ENCODE measurements around the gene BCHE. TPM values are rescaled to one million over a fixed set of nuclear protein-coding genes. Genes with fewer than 3 reads are reported as not detected.
"Not testable (repeated sequence)": the region's sequence is repeated elsewhere in the genome, so short reads cannot be mapped to it uniquely, and the experiment has no call there.

The BCHE gene
- total RNA-seq, 1 donor from 2014 or later = 11.6 TPM

- no peak for DNase-seq
Measured at GRCh38 chr3:165815682-165816081, 21.5 kb downstream of the BCHE start.

DNA sequence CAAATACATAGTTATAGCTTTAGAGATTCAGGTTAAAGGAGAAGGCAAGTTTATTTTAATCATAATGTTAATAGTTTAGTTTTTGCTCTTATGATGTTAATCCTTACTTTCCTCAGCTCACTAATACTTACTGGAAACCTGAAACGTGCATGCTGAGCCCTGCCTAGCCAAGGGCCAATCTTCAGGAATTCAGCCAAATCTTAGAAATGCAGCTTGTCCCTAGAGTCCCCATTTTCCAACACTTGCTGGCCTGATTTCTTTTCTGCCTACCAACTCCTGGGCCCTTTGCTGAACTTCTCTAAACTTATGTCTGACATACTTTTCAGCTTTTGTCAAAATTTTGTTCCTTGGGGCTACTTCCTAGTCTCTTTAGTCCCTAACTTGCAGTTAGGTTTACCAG is 22.8 kb downstream of the BCHE start:
- no peak for DNase-seq

DNA sequence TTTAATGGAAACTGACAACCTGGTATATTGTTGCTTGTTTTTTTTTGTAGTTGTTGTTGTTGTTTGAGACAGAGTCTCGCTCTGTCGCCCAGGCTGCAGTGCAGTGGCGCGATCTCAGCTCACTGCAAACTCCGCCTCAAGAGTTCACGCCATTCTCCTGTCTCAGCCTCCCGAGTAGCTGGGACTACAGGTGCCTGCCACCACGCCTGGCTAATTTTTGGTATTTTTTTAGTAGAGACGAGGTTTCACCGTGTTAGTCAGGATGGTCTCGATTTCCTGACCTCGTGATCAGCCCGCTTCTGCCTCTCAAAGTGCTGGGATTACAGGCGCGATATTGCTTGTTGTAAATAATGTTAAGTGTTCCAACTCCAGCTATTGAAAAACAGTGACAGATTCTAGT is 29.3 kb downstream of the BCHE start:
- not testable (repeated sequence) for DNase-seq

- no peak for DNase-seq
Measured at GRCh38 chr3:165805946-165806561, 31.2 kb downstream of the BCHE start.

DNA sequence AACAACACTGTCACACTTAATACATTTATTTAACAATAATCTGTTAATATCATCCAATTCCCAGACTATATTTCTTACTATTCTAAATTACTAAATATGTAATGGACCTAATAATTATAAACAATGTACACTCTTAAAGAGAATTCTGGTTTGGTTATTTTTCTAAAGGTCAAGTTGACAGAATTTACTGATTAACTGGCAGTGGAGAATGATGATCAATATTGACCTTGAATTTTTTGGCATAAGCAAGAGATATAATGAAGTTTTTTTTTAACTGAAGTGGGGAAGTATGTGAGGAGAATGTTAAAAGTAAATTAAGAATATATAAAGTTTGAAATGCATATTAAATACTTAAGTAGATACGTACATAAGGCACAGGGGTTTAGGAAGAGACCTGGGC is 33.8 kb downstream of the BCHE start:
- no peak for DNase-seq

DNA sequence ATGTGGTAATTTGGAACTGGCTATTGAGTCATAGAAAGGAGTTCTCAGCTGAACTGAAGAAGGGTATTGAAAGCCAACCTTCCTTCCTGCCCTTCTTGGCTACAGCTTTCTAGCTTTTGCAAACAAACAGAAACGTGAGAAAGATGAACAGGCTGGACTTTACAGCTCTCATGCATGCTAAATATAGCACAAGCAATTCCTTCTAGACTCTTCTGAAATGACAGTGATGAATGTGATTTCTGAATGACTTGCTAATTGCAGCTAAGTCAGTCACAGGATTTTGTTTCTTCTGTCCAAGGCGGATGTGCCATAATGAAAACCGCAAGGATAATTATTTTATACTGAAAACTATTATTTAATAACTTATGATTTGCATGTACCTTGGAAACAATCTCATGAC is 36.3 kb downstream of the BCHE start:
- DNase-seq = no peak

DNA sequence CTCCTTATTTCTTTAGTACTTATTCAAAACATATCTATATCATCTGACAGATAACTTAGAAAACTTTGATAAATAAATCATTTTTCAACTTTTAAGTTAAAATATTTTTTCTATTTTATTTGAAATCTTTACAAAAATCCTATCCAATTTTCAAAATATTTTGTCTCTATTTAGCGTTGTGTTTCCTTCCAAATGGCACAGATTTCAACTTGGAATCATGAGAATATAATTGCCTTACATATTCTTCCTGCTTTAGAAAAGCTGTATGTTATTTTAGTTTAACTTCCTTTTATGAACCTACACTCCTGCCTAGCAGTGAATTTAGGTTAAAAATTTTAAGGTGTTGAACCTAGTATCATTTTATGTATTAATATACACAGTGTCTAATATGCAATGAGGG is 38.2 kb downstream of the BCHE start:
- DNase-seq = no peak

DNA sequence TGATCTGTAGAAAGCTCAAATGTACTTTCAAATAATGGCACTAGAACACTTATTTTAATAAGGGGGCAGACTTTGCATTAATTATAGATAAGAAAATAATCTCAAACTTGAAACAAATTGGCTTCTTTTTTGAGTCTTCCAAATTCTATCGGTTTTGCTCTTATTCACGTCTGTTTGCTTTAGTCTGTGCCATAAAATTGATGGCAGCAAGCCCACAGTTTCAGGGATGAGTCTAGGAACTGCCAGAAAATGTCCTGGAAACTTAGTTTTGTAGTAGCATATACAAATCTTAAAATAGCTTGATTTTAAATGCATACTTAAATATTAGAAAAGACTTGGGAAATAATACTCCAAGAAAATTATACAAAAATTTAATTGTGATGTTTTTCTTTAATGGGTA is 39.7 kb downstream of the BCHE start:
- DNase-seq = no peak

- DNase-seq = no peak
Measured at GRCh38 chr3:165796701-165797100, 40.5 kb downstream of the BCHE start.

DNA sequence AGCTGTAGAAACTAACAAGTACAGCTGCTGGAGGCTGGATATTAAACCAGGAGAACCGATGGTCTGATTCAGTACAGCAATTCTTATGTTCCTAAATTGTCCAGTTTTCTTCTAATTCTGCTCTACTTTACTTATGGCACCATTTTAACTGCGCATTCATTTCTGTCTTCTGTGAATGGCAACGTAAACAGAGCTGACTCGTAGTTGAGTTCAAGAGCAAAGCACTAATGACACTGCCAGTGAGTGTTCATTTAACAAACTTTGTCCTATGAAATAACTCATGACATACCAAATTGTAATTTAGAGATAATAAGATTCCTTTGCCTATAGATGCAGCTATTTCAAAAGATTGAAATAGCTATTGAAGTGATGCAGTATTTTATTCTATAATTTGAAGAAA is 48.7 kb downstream of the BCHE start:
- no peak for DNase-seq

- DNase-seq = no peak
Measured at GRCh38 chr3:165786013-165786412, 51.2 kb downstream of the BCHE start.

GRCh38 chr3:165784337-165784736 is 52.9 kb downstream of the BCHE start:
- no peak for DNase-seq

DNA sequence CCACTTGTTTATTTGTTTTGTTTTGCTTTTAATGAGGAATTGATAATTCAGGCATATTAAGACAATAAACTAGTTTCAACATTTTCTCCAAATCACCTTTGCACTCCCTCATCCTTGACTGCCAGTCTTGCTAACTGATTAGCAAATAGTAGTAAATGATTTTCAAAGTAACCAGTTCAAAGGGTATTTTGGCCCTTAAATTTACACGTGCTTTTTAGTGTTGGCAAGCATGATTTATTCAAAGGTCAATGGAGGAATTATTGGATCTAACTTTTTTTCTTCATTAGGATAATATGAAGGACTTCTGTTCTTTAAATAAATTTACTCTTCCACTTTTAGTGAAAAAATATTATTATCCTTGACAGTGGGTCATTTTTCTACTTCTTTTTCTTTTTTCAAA is 53.8 kb downstream of the BCHE start:
- DNase-seq = no peak

DNA sequence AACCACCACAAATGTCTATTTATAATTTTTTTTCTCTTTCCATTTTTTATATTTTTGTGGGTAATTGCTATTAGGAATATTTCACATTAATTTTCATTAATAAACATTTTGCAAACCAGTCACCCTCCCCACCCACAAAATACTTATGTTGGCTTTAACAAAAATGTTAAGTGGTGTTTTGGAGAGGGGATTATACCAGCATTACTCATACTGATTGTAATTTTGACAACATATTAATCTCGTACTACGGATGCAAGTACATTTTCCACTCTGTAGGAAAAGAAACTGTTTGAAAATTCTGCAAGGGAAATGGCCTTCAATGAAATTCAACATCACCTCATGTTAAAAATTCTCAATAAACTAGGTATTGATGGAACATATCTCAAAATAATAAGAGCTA is 58.3 kb downstream of the BCHE start:
- DNase-seq = no peak

GRCh38 chr3:165778456-165778855 is 58.8 kb downstream of the BCHE start:
- no peak for DNase-seq

DNA sequence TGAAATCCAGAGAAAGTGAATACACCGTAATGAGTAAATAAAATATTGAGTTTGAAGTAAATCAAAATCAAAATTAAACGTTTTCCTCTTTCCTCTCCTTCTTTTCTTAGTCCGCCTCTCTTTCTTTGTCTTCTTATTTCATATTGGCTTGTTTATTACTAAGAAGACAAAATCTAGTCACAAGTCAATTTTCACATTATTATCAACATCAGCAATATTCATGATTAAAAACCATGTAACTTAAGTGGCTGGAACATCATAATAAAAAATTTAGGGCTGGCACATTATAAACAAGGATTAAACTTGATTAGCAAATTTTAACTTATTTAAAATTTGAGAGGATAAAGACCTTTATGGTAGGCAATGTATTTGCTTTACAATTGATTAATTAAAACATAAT is 61.4 kb downstream of the BCHE start:
- DNase-seq = no peak

DNA sequence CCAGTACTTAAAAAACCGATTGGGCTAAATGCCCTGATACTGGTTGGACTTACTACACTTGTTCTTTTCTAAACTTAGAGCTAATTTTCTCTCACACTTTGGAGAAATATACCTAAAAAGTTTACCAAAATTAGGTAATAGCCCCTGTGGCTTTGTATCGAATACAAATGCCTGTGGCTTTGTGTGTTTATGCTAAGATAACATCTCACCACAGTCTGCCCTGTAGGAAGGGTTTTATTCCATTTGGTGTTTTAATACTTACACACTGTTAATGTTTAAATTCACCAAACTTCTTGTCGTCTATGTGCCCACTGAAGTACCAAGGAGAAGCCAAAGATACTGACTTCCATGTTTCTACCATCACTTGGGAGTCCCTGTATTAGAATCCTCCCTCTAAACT is 66.4 kb downstream of the BCHE start:
- no peak for DNase-seq

GRCh38 chr3:165768680-165769079 is 68.5 kb downstream of the BCHE start:
- DNase-seq = no peak

DNA sequence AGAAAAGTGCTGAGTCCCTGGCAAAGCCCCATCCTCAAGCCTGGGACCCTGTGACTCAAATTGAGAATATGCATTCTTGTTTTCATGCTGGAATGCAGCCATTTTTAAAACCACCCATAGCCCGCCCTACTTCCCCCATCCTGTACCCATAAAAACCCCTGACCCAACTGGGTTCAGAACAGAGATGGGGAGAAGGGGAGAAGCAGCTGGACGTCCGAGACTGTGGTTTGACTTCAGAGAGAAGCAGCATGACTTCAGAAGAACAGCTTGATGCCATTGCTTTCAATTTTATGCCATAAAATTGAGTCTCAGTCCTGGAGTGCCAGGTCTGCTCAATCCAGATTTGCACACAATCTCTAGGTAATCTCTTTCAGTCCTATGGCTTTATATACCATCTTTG is 78.2 kb downstream of the BCHE start:
- DNase-seq = no peak

DNA sequence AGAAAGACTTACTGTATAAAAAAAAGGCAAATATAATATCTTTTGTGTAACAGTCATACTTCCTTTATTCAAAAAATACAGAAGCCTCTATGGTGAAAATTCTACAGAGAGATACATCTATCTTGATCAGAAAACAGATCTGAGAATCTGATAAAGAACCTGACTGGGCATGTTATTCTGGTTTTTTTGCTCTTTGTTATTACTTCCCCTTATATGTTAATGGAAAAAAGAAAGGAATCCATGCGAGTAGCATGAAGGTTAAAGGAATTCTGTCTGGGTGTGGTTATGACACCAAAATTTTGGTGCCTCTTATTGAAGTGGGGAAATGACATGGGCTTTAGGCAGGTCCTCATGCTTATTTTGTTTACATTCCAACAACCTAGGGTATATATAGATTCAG is 81.7 kb downstream of the BCHE start:
- no peak for DNase-seq

GRCh38 chr3:165754219-165755007 is 82.8 kb downstream of the BCHE start:
- DNase-seq = no peak

DNA sequence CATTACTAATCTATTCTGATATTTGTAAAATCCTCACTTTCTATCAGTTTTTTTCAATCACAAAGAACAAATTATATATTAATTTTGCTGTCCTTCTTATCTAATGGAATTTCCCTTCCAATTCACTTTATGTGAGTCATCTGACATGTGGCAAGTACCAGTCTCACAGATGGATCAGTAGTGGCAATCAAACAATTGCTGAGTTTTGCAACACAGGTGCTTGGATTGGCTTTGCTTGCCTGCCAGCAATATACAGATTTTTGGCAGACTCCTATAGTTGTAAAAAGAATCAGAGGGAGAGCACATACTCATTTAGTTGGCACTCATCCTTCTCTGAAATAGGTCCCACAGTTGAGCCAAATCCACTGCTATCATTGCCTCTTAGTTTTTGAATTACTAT is 83.7 kb downstream of the BCHE start:
- no peak for DNase-seq

- no peak for DNase-seq
Measured at GRCh38 chr3:165751637-165752036, 85.6 kb downstream of the BCHE start.

DNA sequence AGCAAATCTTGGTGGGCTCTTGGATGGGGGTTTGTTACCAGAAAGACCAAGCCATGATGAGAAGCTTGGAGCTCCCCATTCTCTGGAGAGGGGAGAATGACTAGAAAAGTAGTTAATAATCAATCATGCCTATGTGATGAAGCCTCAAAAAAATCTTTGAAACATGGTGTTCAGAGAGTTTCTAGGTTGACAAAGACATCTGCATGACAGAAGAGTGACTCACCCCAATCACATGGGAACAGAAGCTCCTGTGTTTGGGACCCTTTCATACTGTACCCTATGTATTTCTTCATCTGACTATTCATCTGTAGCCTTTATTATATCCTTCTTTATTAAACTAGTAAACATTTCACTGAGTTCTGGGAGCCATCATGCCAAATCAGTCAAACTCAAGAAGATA is 87.4 kb downstream of the BCHE start:
- no peak for DNase-seq

DNA sequence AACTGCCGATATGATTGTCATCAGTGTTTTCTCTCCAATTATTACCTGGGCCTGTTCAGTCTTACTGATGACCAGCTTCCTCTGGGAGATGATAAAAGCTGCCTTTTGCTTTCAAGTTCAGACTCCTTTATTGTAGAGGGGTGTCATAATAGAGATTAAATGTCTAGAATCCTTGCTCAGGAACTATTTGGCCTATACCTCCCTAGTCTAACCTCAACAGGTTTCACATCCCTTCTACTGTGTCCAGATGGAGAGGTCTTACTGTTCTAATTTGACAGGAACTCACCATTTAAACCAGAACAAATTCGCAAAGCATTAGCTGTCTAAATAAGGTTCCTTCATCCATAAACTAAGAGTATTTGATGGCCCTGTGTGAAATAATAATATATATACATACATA is 88.0 kb downstream of the BCHE start:
- DNase-seq = no peak

All from dermis blood vessel endothelial cell (primary cell).